BJ (cell line): ENCODE measurements around the gene TMEM169. TPM values are rescaled to one million over a fixed set of nuclear protein-coding genes. Genes with fewer than 3 reads are reported as not detected.

ENCODE experiments used
- CTCF ChIA-PET: fragments of 350-600 bp; formaldehyde crosslinking; extraction: SDS; loops from one replicate; lab custom pipeline; 2021; ENCODE audit warnings: antibody characterized with exemption, inconsistent platforms; lab: Yijun Ruan, JAX
- POLR2A ChIA-PET: fragments of 300-600 bp; sonication (Branson Sonifier 250); formaldehyde crosslinking; extraction: SDS; loops from one replicate; lab custom pipeline; 2021; ENCODE audit warnings: antibody characterized with exemption; lab: Charles Lee
- DNase-seq: peaks from one replicate; pipeline ENCODE4 v3.0.0-alpha.2; 2011; ENCODE audit warnings: low read depth
- H3K27me3 ChIP-seq: 2 replicates; pipeline ENCODE4 v1.6.0; 2011; ENCODE audit warnings: low read length; ENCODE audit not compliant: control insufficient read depth, insufficient read depth
- H3K36me3 ChIP-seq: 2 replicates; pipeline ENCODE4 v1.5.1; 2011; ENCODE audit warnings: low read length; ENCODE audit not compliant: control insufficient read depth, insufficient read depth
- H3K4me3 ChIP-seq: 2 replicates; pipeline ENCODE4 v1.5.1; 2011; ENCODE audit warnings: low read depth, mild to moderate bottlenecking, control low read depth, low read length
- CTCF ChIP-seq: IDR thresholded peaks from 2 replicates; pipeline ENCODE4 v1.5.1; 2011; ENCODE audit warnings: low read depth, mild to moderate bottlenecking, control low read depth, inconsistent platforms, low read length, moderate library complexity; ENCODE audit not compliant: insufficient read depth
- polyA plus RNA-seq: library from polyadenylated mRNA; depleted of rRNA; stranded (reverse); fragments of >200 nt; gene quantifications from 2 replicates; pipeline ENCODE4 v1.2.3, GENCODE V29; 2011

The TMEM169 gene
- polyA plus RNA-seq, 1 experiment = 0.10 TPM

DNA sequence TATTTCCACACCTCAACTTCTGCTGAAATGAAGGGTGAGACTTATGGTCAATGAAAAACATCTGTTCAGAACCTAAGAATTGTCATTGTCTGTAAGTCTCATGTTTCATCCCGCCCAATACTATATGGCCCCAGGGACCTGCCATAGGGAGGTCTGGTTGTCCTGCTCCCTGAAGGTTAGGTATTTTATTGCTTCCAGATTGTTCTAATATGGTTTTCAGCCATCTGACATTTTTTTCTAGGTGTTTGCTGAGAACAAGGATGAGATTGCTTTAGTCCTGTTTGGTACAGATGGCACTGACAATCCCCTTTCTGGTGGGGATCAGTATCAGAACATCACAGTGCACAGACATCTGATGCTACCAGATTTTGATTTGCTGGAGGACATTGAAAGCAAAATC is 34.7 kb downstream of the TMEM169 start:
- ChIA-PET CTCF (no interaction called here), POLR2A (no interaction called here)
- TF ChIP-seq CTCF = no peak
- no peaks in the 10 kb centered on the region for H3K27me3 ChIP-seq
- no peak for DNase-seq
- H3K4me3 ChIP-seq = no peak overlapping the region
- H3K36me3 ChIP-seq = peaks cover 8% of the 10 kb centered on the region

- DNase-seq = no peak
- ChIA-PET POLR2A (no interaction called here), CTCF (interaction anchor here (0.9 to 1.0 kb wide), 2 partner anchors 16 to 54 kb away, joined by 3 read pairs; no protein-coding TSS in a partner anchor)
- TF ChIP-seq CTCF = no peak
- Histone ChIP-seq H3K27me3 (no peaks in the 10 kb centered on the region), H3K4me3 (no peak overlapping the region), H3K36me3 (peaks cover 15% of the 10 kb centered on the region)
Measured at GRCh38 chr2:216117561-216118340, 36.0 kb downstream of the TMEM169 start.

GRCh38 chr2:216118474-216118873 is 36.8 kb downstream of the TMEM169 start:
- Histone ChIP-seq H3K4me3 (no peak overlapping the region), H3K36me3 (peaks cover 13% of the 10 kb centered on the region), H3K27me3 (no peaks in the 10 kb centered on the region)
- TF ChIP-seq CTCF = no peak
- DNase-seq = no peak
- ChIA-PET POLR2A (no interaction called here), CTCF (interaction anchor here (1.0 kb wide), 1 partner anchor 54 kb away, joined by 3 read pairs; no protein-coding TSS in a partner anchor)

DNA sequence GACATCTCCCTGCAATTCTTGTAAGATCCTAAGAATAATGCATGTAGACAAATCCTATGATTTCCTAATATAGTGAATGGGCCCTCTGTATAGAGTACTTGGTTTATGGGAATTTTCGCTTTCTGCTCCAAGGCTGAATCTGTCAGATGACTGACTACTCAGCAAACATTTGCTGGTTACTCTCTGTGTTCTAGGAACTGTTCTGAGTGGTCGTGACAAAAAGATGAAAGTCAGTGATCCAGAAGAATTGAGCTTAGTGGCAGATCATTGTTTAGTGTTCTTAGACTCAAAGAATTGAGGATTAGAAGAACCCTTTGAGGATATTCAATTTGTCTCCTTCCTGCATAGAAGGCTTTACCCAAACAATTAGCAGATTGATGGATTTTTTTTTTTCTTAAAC is 37.4 kb downstream of the TMEM169 start:
- H3K27me3 ChIP-seq = no peaks in the 10 kb centered on the region
- no peak for DNase-seq
- H3K4me3 ChIP-seq = no peak overlapping the region
- CTCF ChIA-PET = interaction anchor here (0.6 to 1.6 kb wide), 2 partner anchors 9 to 1832 kb away, joined by 4 to 5 read pairs; no protein-coding TSS in a partner anchor
- no peak for TF ChIP-seq CTCF
- POLR2A ChIA-PET = no interaction called here
- peaks cover 12% of the 10 kb centered on the region for H3K36me3 ChIP-seq

DNA sequence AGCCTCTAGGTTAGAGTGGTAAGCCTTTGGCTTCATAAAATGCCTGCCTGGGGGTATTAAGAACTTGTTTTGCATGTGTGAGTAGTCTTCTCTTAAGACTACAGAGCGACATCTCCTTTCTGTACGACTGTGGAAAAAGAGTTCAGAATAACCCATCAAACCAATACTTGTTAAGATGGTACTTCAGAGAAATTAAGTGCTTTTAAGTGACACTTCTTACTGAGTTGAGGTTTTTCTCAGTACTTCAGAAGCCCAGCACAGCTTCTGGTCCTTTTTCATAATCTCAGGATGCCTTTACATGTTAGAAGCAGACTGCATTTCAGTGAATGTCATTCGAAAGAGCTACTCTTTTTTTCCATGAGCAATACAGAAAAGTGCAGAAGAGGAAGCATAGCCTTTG is 38.3 kb downstream of the TMEM169 start:
- ChIA-PET CTCF (interaction anchor here (0.7 to 1.6 kb wide), 2 partner anchors 10 to 358 kb away, joined by 4 to 5 read pairs; no protein-coding TSS in a partner anchor), POLR2A (no interaction called here)
- Histone ChIP-seq H3K27me3 (no peaks in the 10 kb centered on the region), H3K4me3 (no peak overlapping the region), H3K36me3 (peaks cover 13% of the 10 kb centered on the region)
- DNase-seq = no peak
- TF ChIP-seq CTCF = no peak
